H1 (cell line): Measurements from ENCODE around the gene ENDOV. TPM values are rescaled to one million over a fixed set of nuclear protein-coding genes. Genes with fewer than 3 reads are reported as not detected.

Experiments
- CTCF ChIA-PET: fragments of 300-600 bp; sonication (Branson Sonifier 250); formaldehyde crosslinking; loops from one replicate; lab custom pipeline; 2021; ENCODE audit not compliant: partially characterized antibody; lab: Charles Lee
- POLR2A ChIA-PET: fragments of 300-600 bp; sonication (Branson Sonifier 250); formaldehyde crosslinking; loops from one replicate; lab custom pipeline; 2021; ENCODE audit warnings: inconsistent platforms; ENCODE audit not compliant: partially characterized antibody; lab: Charles Lee
- DNase-seq, 2 experiments: peaks; one replicate each; pipeline versions ENCODE4 v3.0.0 to v3.0.0-alpha.2; 2010 to 2022; ENCODE audit warnings: low spot score in 2 of 2, low read depth in 1 of 2, mixed read lengths in 1 of 2
- FAIRE-seq: peaks from 2 replicates; lab custom pipeline; 2011; peaks lifted over from hg19 to GRCh38; lab: Jason Lieb, UNC
- H2AFZ ChIP-seq: 2 replicates; pipeline ENCODE4 v1.8.1; 2012; ENCODE audit warnings: low read length, inconsistent platforms
- H2AK5ac ChIP-seq: 2 replicates; pipeline ENCODE4 v1.6.1; 2013; ENCODE audit warnings: low read depth, low read length
- H2BK120ac ChIP-seq: replicated peaks from 2 replicates; pipeline ENCODE3; 2013; ENCODE audit warnings: low read depth, low read length, inconsistent platforms
- H2BK12ac ChIP-seq: 2 replicates; pipeline ENCODE4 v1.6.1; 2013; ENCODE audit warnings: low read depth, low read length
- H2BK15ac ChIP-seq: 2 replicates; pipeline ENCODE4 v1.6.1; 2013; ENCODE audit warnings: low read length
- H2BK20ac ChIP-seq: 2 replicates; pipeline ENCODE4 v1.6.1; 2013; ENCODE audit warnings: low read length
- H2BK5ac ChIP-seq: 2 replicates; pipeline ENCODE4 v1.6.1; 2013; ENCODE audit warnings: low read depth, low read length
- H3K14ac ChIP-seq: 2 replicates; pipeline ENCODE4 v1.6.1; 2013; ENCODE audit warnings: inconsistent platforms; ENCODE audit not compliant: insufficient read length
- H3K18ac ChIP-seq: 2 replicates; pipeline ENCODE4 v1.6.1; 2013; ENCODE audit warnings: low read length; ENCODE audit errors: extremely low read depth
- H3K23ac ChIP-seq: 2 replicates; pipeline ENCODE4 v1.6.1; 2013; ENCODE audit warnings: inconsistent platforms; ENCODE audit not compliant: insufficient read length
- H3K23me2 ChIP-seq: 2 replicates; pipeline ENCODE4 v1.6.1; 2013; ENCODE audit warnings: low read depth, low read length
- H3K27ac ChIP-seq: 2 replicates; pipeline ENCODE4 v1.6.1; 2011; ENCODE audit warnings: low read depth, low read length, inconsistent platforms
- H3K27me3 ChIP-seq, 4 experiments: replicated peaks in 1 of 4; 1 replicate in 1 of 4; 2 replicates in 3 of 4; pipeline versions ENCODE4 v1.6.1 to v1.8.1; 2011 to 2013; ENCODE audit warnings: low read length in 3 of 4, mild to moderate bottlenecking in 3 of 4, inconsistent platforms in 2 of 4, mixed read lengths in 2 of 4, moderate library complexity in 1 of 4; ENCODE audit not compliant: control insufficient read depth in 3 of 4, insufficient read depth in 3 of 4; ENCODE audit errors: extremely low read depth in 1 of 4
- H3K36me3 ChIP-seq, 4 experiments: 2 replicates each; pipeline versions ENCODE4 v1.6.1 to v1.8.1; 2011 to 2013; ENCODE audit warnings: mild to moderate bottlenecking in 4 of 4, low read length in 3 of 4, moderate library complexity in 2 of 4, control low read depth in 1 of 4, inconsistent platforms in 1 of 4; ENCODE audit not compliant: insufficient read depth in 4 of 4, control insufficient read depth in 2 of 4
- H3K4ac ChIP-seq: replicated peaks from 2 replicates; pipeline ENCODE3; 2013; ENCODE audit warnings: low read length, low read depth, mixed read lengths, inconsistent platforms; ENCODE audit not compliant: insufficient read length
- H3K4me1 ChIP-seq, 4 experiments: replicated peaks in 1 of 4; 1 replicate in 1 of 4; 2 replicates in 3 of 4; pipeline versions ENCODE4 v1.6.1 to v1.8.1; 2011 to 2013; ENCODE audit warnings: low read length in 3 of 4, inconsistent platforms in 2 of 4, mixed read lengths in 1 of 4; ENCODE audit not compliant: insufficient read depth in 4 of 4, control insufficient read depth in 3 of 4
- H3K4me2 ChIP-seq, 2 experiments: 2 replicates each; pipeline versions ENCODE4 v1.6.1 to v1.8.1; 2011 to 2013; ENCODE audit warnings: low read depth in 2 of 2, low read length in 2 of 2, control low read depth in 1 of 2, inconsistent platforms in 1 of 2, mild to moderate bottlenecking in 1 of 2; ENCODE audit not compliant: insufficient read depth in 1 of 2
- H3K4me3 ChIP-seq, 4 experiments: fragments of 200-600, 300-600 bp in 1 of 4; sonication (generic), shearing (Covaris generic), sonication (Bioruptor Twin) in 1 of 4; 2 replicates each; pipeline versions ENCODE4 v1.5.1 to v1.8.1; 2011 to 2016; ENCODE audit warnings: low read length in 4 of 4, low read depth in 3 of 4, control low read depth in 2 of 4, inconsistent platforms in 2 of 4, mild to moderate bottlenecking in 2 of 4, mixed read lengths in 1 of 4, moderate library complexity in 1 of 4; ENCODE audit not compliant: insufficient read depth in 2 of 4; ENCODE audit errors: extremely low read depth in 1 of 4
- H3K56ac ChIP-seq: replicated peaks from 2 replicates; pipeline ENCODE3; 2013; ENCODE audit warnings: low read depth, mild to moderate bottlenecking, mixed read lengths, low read length, inconsistent platforms; ENCODE audit not compliant: insufficient read length
- H3K79me1 ChIP-seq: 2 replicates; pipeline ENCODE4 v1.6.1; 2013; ENCODE audit warnings: low read depth, low read length, control low read depth
- H3K79me2 ChIP-seq, 2 experiments: 2 replicates each; pipeline versions ENCODE4 v1.6.1 to v1.8.1; 2012 to 2013; ENCODE audit warnings: low read length in 2 of 2, mild to moderate bottlenecking in 2 of 2, inconsistent platforms in 1 of 2; ENCODE audit not compliant: insufficient read depth in 2 of 2, control insufficient read depth in 1 of 2
- H3K9ac ChIP-seq, 4 experiments: replicated peaks in 1 of 4; 1 replicate in 1 of 4; 2 replicates in 3 of 4; pipeline versions ENCODE4 v1.6.1 to v1.8.1; 2011 to 2013; ENCODE audit warnings: low read depth in 3 of 4, low read length in 3 of 4, control low read depth in 2 of 4, mild to moderate bottlenecking in 2 of 4, moderate library complexity in 2 of 4, inconsistent platforms in 1 of 4; ENCODE audit errors: extremely low read depth in 1 of 4
- H3K9me3 ChIP-seq, 2 experiments: 2 replicates each; pipeline versions ENCODE4 v1.6.1 to v1.8.1; 2012 to 2013; ENCODE audit warnings: mild to moderate bottlenecking in 2 of 2, moderate library complexity in 2 of 2, control low read depth in 1 of 2, inconsistent platforms in 1 of 2, low read depth in 1 of 2, low read length in 1 of 2, mixed read lengths in 1 of 2; ENCODE audit not compliant: insufficient read depth in 2 of 2
- H4K20me1 ChIP-seq, 2 experiments: replicated peaks in 1 of 2; 2 replicates each; pipeline versions ENCODE3 to v1.8.1; 2011 to 2013; ENCODE audit warnings: inconsistent platforms in 2 of 2, low read length in 2 of 2, mild to moderate bottlenecking in 1 of 2; ENCODE audit not compliant: insufficient read depth in 2 of 2, control insufficient read depth in 1 of 2
- H4K5ac ChIP-seq: 2 replicates; pipeline ENCODE4 v1.6.1; 2013; ENCODE audit warnings: low read length, low read depth, mixed read lengths, inconsistent platforms; ENCODE audit not compliant: insufficient read length
- H4K8ac ChIP-seq: 2 replicates; pipeline ENCODE4 v1.8.0; 2013; ENCODE audit warnings: mild to moderate bottlenecking, moderate library complexity, low read length, inconsistent platforms; ENCODE audit not compliant: insufficient read depth; ENCODE audit errors: extremely low read depth
- H4K91ac ChIP-seq: replicated peaks from 2 replicates; pipeline ENCODE3; 2013; ENCODE audit warnings: low read length, mixed read lengths, inconsistent platforms; ENCODE audit not compliant: insufficient read length
- CHD2 ChIP-seq: IDR thresholded peaks from 2 replicates; pipeline ENCODE4 v1.6.1; 2012; ENCODE audit warnings: low read length, improper control_type of control experiment
- CTBP2 ChIP-seq: IDR thresholded peaks from 2 replicates; pipeline ENCODE4 v1.7.0; 2011; ENCODE audit warnings: borderline replicate concordance, mild to moderate bottlenecking, moderate library complexity, mixed read lengths, low read length; ENCODE audit not compliant: insufficient read depth, insufficient read length
- CTCF ChIP-seq, 3 experiments: IDR thresholded peaks; 1 replicate in 2 of 3; 2 replicates in 1 of 3; pipeline versions ENCODE4 v1.5.1 to v1.6.1; 2011; ENCODE audit warnings: low read length in 3 of 3, mild to moderate bottlenecking in 3 of 3, inconsistent platforms in 2 of 3, low read depth in 1 of 3, moderate library complexity in 1 of 3; ENCODE audit not compliant: insufficient read depth in 1 of 3; ENCODE audit errors: control extremely low read depth in 1 of 3
- GTF2F1 ChIP-seq: IDR thresholded peaks from 2 replicates; pipeline ENCODE4 v1.6.1; 2012; ENCODE audit warnings: low read depth, low read length, improper control_type of control experiment, borderline replicate concordance
- HDAC2 ChIP-seq, 2 experiments: fragments of 300-600 bp in 1 of 2; sonication (generic) in 1 of 2; IDR thresholded peaks; 2 replicates each; pipeline ENCODE4 v1.6.1; 2011 to 2012; ENCODE audit warnings: low read depth in 2 of 2, low read length in 2 of 2, mild to moderate bottlenecking in 2 of 2, moderate library complexity in 2 of 2, borderline replicate concordance in 1 of 2, inconsistent platforms in 1 of 2
- KDM4A ChIP-seq: IDR thresholded peaks from one replicate; pipeline ENCODE4 v1.7.1; 2012; ENCODE audit warnings: low read depth, mild to moderate bottlenecking, moderate library complexity, low read length, inconsistent platforms; ENCODE audit not compliant: severe bottlenecking
- MAX ChIP-seq: IDR thresholded peaks from 2 replicates; pipeline ENCODE4 v1.6.1; 2012; ENCODE audit warnings: inconsistent platforms
- NRF1 ChIP-seq: IDR thresholded peaks from 2 replicates; pipeline ENCODE4 v1.6.1; 2011; ENCODE audit warnings: mild to moderate bottlenecking, low read depth, low read length, improper control_type of control experiment
- POLR2AphosphoS5 ChIP-seq: IDR thresholded peaks from 2 replicates; pipeline ENCODE4 v1.6.1; 2011; ENCODE audit warnings: low read depth, low read length
- RBBP5 ChIP-seq: IDR thresholded peaks from 2 replicates; pipeline ENCODE4 v1.7.1; 2012; ENCODE audit warnings: low read depth, mild to moderate bottlenecking, inconsistent platforms, low read length, moderate library complexity, borderline replicate concordance
- SIRT6 ChIP-seq: IDR thresholded peaks from one replicate; pipeline ENCODE4 v1.7.1; 2012; ENCODE audit warnings: low read length, inconsistent platforms
- WGBS, 2 experiments: shearing (Covaris generic) in 1 of 2; methylation state at CpG; one replicate each; pipeline versions ENCODE4 v1.1.6 to v1.1.7; 2013 to 2015; ENCODE audit warnings: low lambda C conversion rate in 2 of 2, mixed read lengths in 2 of 2, inconsistent platforms in 1 of 2, low coverage in 1 of 2, missing lambda C conversion rate in 1 of 2; ENCODE audit not compliant: insufficient replicate concordance in 2 of 2, insufficient coverage in 1 of 2, insufficient read length in 1 of 2; ENCODE audit errors: extremely low coverage in 1 of 2, missing lambda C conversion rate in 1 of 2; 5-methylcytosine and 5-hydroxymethylcytosine counted together
- polyA plus RNA-seq, 7 experiments: library from polyadenylated mRNA; depleted of rRNA in 3 of 7; stranded (reverse) in 5 of 7; unstranded in 2 of 7; fragments of >200 nt in 5 of 7; fragments of 200-250 nt in 2 of 7; gene quantifications; 1 replicate in 5 of 7; 2 replicates in 1 of 7; 4 replicates in 1 of 7; pipeline versions ENCODE4 v1.2.1 to v1.2.3, GENCODE V29; 2011 to 2013; ENCODE audit warnings: missing spikeins in 2 of 7, mixed read lengths in 2 of 7
- total RNA-seq: library from RNA; stranded (reverse); fragmentation: NEBNext Ultra II Directional; extraction: Animal tissue kit (Norgen Biotek cat#: 25700); gene quantifications from 2 replicates; pipeline ENCODE4 v1.2.1, GENCODE V29; 2021

Gene ENDOV
- total and polyA plus RNA-seq, 2 of the 8 experiments (the other 6 are each of a cell fraction or from before 2014, with no cell fraction given): 10.6 to 13.3 TPM

DNA sequence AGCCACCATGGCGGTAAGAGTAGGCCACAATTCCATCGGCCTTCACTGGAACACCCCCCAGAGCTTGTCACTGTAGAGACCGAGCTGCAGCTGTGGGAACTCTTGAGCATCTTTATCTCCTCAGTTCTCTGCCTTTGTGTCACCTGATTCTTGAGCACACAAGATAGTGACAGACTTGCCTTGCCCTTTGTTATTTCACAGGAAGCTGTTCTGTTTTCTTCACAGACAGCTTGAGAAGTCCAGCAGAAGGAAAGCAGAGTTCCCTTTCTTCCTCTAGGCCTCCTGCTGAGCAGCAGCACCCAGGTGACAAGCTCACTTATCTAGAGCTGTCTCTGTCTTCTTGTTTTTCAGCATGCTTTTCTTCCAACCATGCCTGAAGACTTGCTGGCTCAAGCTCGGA, 38.4 kb upstream of the ENDOV start:
- no peak overlapping the region for H3K4me2 ChIP-seq
- ChIA-PET POLR2A (interaction anchor here (0.6 kb wide), 1 partner anchor 1590 kb away, joined by 3 read pairs; no protein-coding TSS in a partner anchor), CTCF (interaction anchor here (0.6 to 5.5 kb wide), 4 partner anchors 11 to 180 kb away, joined by 3 to 53 read pairs (median 4); no protein-coding TSS in a partner anchor)
- no peak overlapping the region for H3K18ac ChIP-seq
- FAIRE-seq (no peak), DNase-seq (no peak)
- H2BK5ac ChIP-seq: no peak overlapping the region
- peaks cover 16 to 80% (median 41%) of the 10 kb centered on the region in 4 experiments for H3K36me3 ChIP-seq
- H2AFZ ChIP-seq: no peak overlapping the region
- no peak overlapping the region for H3K23ac ChIP-seq
- H2BK15ac ChIP-seq: no peak overlapping the region
- no peaks in the 10 kb centered on the region for H3K23me2 ChIP-seq
- H4K20me1 ChIP-seq: peaks cover 1 to 2% of the 10 kb centered on the region in 2 experiments
- WGBS, 2 experiments: 88% methylated on average over 4 of the region's 4 CpGs; no CpG with 5 or more reads in 1 of the 2 experiments
- H3K4me3 ChIP-seq: no peak overlapping the region
- no peak overlapping the region for H2BK12ac ChIP-seq
- no peaks in the 10 kb centered on the region for H3K79me1 ChIP-seq
- no peak overlapping the region for H3K27ac ChIP-seq
- no peak overlapping the region for H2AK5ac ChIP-seq
- peaks cover 0 to 4% (median 0%) of the 10 kb centered on the region in 4 experiments; a peak in 3 of 7 replicates for H3K4me1 ChIP-seq
- H3K9me3 ChIP-seq: no peaks in the 10 kb centered on the region
- no peak overlapping the region for H4K91ac ChIP-seq
- no peaks in the 10 kb centered on the region for H3K27me3 ChIP-seq
- H2BK20ac ChIP-seq: no peak overlapping the region
- no peak overlapping the region for H4K5ac ChIP-seq
- H3K4ac ChIP-seq: no peak overlapping the region
- H3K9ac ChIP-seq: no peak overlapping the region
- H4K8ac ChIP-seq: no peak overlapping the region
- H3K79me2 ChIP-seq: no peaks in the 10 kb centered on the region
- H2BK120ac ChIP-seq: no peak overlapping the region
- H3K14ac ChIP-seq: no peak overlapping the region
- no peak overlapping the region for H3K56ac ChIP-seq
- TF ChIP-seq RBBP5: no peak
- TF ChIP-seq GTF2F1: no peak
- TF ChIP-seq NRF1: no peak
- no peak for TF ChIP-seq SIRT6
- no peak for TF ChIP-seq CTBP2
- no peak for TF ChIP-seq KDM4A
- no peak for TF ChIP-seq HDAC2 (IDR thresholded peaks at IDR 0.05; ENCODE audit: borderline replicate concordance in 1 of 2, low read depth in 2 of 2, low read length in 2 of 2)
- TF ChIP-seq CHD2: no peak
- no peak for TF ChIP-seq MAX
- no peak for TF ChIP-seq CTCF (IDR thresholded peaks at IDR 0.05; ENCODE audit: control extremely low read depth in 1 of 3, insufficient read depth in 1 of 3, low read depth in 1 of 3, low read length in 3 of 3)
- no peak for TF ChIP-seq POLR2AphosphoS5
